Fibroblast of skin of right quadriceps (primary cell): ENCODE measurements around the gene RAB3C.
A peak's percentile ranks its signal among the peaks of the same experiment; 100 is the strongest.

Experiments used
- DNase-seq: peaks from one replicate; pipeline ENCODE4 v3.0.0-alpha.2; 2013

The RAB3C gene

DNA sequence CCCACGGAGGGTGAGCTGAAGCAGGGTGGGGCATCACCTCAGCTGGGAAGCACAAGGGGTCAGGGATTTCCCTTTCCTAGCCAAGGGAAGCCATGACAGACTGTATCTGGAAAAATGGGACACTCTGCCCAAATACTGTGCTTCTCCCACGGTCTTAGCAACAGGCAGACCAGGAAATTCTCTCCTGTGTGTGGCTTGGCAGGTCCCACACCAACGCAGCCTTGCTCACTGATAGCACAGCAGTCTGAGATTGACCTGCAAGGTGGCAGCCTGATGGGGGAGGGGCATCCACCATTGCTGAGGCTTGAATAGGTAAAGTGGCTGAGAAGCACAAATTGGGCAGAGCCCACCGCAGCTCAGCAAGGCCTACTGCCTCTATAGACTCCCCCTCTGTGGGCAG lies 23.2 kb downstream of the RAB3C start:
- DNase-seq = no peak

DNA sequence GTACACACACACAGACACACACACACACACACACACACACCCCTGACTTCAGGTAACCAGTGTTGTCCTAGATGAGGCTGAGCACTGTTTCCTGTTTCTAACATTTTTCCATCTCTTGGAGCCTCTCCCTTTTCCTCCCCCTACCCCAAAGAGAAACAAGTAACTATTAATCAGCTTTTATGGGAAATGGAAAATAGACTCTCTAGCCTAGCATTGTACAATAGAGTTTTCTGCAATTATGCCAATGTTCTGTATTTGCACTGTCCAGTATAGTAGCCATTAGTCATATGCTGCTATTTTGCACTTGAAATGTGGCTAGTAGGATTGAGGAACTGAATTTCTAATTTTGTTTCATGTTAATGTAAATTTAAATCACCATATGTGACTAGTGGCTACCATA lies 33.1 kb downstream of the RAB3C start:
- DNase-seq = no peak

DNA sequence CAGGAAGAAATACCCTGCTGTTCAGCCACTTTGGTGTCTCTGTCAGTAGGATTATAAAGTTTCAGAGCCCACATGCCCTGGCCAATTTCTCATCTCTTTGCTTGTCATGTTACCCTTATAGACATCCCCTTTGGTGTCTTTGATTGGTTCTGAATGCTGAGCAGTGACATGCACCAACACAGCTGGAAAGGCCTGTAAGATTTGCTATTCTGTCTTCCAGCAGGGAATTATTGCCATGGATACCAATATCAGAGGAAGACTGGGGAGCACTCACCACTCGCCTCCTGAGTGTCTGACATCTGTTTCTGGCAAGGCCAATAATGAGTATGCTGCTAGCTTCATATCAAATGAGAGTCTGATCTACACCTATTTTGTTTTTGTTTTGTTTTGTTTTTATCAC lies 34.4 kb downstream of the RAB3C start:
- DNase-seq = no peak

DNA sequence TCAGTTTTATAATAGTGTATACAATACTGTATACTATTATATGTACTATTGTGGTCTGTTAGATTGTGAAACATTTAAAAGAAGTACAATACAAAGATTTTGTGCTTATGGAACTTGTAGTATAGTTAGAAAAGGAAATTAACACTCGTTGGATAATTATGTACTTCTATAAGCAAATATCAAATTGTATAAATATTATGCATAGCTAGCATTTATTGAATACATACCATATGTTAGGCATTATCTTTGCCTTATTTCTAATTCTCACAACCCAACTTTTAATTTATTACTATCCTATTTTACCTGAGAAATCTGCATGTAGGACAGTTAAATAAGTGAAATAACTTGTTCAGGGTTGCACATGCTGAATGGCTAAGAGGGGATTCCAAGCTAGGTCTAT lies 37.5 kb downstream of the RAB3C start:
- no peak for DNase-seq

DNA sequence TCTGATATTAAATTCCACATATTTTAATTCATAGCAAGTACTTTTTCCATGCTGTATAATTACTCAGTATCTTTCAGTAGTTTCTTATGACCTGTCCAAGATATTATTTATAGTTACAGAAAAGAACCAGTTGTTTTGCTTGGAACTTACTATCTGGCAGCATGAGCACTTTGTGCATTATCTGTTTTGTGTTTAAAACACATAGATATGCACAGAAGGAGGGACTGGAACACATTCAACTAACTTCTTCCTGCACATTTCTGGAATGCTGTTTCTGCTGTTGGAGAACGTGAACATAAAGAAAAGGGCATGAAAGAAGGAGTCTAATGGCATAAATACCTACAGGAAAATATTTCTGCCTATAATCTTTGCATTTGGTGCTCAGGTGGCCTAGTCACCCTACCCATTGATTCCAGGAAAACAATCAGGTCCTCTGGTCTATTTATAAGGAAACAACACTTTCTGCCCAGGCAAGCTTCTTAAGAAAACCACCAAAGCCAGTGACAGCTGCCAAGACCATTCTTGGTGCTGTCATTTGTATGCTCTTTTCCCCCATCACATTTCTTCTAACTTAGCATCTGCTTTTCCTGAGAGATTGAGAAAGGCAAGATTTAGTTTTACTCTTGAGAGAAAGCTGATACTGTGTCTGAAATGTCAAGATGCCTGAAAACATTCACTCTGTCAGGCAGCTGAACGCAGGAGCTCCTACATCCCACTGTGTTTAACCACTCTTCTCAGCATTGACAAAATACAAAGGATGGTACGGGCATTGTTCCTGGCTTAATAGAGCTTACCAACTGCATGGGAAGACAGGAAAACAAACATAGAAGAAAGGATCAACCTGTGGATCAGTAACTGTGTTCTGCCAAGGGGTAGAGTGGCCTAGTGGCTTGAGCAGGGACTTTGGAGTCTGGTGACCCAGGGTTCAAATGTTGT lies 40.3 kb downstream of the RAB3C start:
- no peak for DNase-seq

DNA sequence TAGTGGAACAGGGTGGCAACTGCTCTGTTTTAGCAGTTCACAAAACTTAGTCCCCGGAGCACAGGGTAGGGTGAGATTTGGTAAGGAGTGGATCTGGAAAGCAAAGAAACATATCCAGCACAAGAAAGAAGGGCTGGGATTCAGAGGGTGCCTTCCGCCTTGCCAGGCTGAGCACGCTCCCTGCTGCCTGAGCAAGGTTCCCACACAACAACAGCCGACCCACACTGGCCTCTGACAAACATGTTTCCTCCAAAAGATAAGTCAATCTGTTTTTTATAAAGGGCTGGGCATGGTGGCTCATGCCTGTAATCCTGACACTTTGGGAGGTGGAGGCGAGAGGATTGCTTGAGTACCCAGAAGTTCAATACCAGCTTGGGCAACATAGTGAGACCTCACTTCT lies 45.8 kb downstream of the RAB3C start:
- no peak for DNase-seq

DNA sequence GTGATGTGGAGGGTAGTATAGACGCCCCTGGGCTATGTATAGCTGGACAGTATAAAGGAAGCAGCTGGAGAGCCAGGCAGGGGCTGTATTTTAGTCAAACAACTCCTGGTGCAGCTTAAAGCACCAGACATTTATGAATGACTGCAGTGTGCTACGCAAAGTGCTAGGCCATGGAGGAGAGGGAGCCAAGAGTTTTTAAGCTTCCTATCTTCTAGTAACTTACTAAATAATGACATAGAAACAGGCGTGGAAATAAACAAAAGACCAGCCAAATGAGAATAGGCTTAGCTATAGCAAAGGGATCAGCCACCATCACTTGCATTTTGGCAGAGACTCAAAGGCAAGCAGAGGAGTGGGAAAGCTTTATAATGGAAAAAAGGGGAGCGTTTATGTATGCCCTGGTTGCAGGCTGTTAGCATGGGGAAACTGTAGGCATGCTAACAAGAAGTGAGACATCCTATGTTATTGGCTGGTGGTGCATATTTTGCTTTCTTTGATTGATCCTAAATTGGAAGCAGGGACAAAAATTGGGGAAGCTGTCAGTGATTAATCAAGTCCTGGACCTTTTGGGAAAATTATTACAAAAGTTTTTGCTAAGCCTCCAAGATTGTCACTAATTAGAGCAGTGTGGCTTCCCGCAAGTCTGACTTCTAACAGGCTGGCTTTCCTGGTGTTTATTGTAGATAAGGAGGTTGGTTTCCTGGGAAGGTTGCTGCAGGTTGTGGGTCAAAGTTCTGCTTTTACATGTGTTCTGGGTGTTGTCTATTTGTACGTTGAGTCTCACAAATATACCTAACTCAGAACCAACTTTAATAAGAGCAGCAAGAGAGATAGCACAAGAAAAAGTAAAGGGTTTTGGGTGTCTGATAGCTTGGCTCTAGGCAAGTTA lies 46.6 kb downstream of the RAB3C start:
- DNase-seq = no peak

DNA sequence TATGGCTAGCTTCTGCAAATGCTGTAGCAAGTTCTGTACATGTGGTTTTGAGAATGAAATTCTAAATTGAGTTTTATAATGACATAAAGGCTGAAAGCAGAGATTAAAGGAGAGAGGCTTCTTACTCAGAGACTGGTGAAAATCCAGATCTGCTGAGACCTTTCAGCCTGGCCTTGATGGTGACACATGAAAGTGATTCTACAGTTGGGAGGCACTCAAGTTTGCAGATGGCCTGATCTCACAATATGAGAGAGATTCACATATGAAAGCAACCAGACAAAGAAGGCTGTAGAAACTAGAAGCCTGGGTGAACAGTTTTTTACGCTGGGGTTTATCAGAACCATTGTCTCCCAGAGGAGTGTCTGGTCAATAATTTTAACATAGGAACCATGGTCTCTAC lies 49.0 kb downstream of the RAB3C start:
- DNase-seq = no peak

DNA sequence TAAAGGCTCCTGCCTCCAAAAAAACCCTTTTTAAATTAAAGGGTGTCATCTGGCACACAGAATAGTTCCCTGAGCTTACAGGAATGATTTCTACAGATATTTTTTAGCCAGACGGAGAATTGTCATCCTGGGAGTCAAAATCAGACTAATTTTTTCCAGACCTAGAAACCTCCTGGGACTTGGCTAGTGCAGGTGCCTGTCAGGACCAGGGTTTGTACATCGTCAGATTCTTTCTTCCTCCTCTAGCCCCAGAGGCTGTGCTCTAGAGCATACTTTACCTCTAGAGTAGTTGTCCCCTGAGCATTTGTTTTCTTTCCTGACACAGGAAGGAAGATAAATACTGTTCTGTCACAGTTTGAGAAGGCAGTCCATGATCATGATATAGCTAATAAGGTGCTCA lies 52.5 kb downstream of the RAB3C start:
- DNase-seq = no peak

DNA sequence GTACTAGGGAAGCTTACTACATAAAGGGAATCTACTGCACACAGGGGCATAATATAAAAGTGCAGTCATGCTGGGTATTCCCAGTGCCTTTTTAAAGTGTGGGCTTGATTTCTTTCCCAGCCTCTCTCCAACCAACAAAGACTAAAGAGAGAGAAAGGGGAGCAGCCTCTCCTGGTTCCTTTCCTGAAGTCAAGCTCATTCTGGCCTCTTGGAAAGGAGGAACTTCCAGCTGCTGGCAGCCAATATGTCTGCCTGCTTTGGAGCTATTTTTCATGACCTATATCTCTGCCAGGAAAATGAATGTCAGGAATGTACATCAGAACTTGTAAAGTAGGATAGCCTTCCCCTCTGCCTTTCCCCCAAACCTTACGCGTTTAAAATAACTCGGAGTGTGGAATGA lies 57.1 kb downstream of the RAB3C start:
- no peak for DNase-seq

DNA sequence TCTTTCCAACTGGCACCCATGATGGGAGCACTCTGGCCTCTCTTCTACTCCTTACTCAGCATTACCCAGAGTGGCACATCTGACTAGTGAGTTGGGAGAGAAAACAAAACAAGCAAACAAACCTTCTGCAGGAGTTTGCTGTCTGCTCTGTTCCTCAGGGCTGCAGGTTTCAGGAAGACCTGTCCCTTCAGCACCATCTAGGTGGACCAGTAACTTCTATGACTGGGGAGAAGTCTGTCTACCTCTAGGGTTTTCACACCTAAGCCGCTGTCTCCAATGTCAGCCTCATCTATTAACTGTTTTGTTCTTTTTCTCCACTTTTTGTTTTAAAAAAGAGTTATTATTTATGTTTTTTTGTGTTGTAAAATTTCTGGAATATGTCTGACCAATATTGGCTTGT lies 58.7 kb downstream of the RAB3C start:
- DNase-seq = no peak

DNA sequence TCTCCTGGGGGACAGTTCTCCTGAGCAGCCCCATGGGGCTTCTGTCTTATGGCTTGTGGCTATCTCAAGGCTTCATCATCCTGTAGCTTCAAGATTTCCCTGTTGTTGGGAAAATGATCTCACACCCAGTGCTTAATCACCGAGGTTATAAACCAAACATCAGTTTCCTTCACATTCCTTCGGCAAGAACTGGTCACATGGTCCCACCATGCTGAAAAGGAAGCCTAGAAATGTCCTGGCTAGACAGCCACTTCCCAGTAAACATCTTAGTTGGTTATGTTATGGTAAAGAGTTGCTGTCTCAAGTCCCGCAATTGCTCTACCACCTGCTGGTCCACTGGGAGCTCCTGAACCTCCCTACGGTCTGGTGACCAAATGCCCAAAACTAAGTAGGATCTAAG lies 66.0 kb downstream of the RAB3C start:
- peak; percentile 14 for DNase-seq

DNA sequence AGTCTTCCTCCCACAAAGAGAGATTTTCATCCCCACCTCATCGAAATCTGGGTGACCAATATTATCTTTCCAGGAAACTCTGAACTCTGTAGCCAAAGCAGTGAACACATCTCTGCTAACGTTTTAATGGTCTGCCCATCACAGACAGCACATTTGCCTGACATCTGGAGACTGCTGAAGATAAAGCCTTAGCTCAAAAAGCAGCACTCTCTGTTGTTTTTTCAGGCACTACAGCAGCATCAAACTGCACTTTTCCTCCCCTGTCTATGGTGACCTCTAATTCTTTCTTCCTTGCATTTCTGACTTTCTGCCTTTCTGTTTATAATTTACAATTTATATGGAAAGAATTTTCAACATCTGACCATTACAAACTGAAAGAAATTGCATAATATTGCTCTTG lies 66.8 kb downstream of the RAB3C start:
- no peak for DNase-seq

DNA sequence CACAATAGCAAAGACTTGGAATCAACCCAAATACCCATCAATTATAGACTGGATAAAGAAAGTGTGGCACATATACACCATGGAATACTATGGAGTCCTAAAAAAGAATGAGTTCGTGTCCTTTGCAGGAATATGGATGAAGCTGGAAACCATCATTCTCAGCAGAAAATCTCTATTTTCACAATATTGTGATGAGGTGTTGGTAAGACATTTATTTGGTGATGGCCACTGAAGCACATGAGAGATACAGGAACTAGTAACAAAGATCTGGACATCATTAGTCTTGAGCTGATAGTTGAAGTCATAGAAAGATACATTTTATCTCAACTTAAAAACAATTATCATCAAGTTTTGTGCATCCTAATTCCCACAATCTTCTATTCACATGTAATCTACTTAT lies 70.6 kb downstream of the RAB3C start:
- DNase-seq = no peak

DNA sequence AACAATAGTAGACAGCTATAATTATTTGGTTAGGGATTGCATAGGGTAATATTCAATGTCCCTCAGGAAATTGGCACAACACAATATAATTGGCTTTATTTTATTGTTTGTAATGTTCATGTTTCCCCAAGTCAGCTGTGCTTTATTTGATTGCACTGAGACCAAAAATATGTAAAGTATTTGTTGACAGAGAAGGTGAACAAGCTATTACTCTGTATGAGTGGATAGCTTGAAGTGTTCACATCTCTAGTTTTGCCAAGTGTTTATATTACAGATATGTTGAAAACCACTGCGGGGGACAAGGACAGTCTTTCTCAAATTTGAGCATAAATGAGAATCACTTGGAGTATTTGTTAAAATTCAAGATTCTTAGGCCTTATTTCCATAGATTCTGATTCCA lies 83.3 kb downstream of the RAB3C start:
- peak; percentile 1 for DNase-seq

DNA sequence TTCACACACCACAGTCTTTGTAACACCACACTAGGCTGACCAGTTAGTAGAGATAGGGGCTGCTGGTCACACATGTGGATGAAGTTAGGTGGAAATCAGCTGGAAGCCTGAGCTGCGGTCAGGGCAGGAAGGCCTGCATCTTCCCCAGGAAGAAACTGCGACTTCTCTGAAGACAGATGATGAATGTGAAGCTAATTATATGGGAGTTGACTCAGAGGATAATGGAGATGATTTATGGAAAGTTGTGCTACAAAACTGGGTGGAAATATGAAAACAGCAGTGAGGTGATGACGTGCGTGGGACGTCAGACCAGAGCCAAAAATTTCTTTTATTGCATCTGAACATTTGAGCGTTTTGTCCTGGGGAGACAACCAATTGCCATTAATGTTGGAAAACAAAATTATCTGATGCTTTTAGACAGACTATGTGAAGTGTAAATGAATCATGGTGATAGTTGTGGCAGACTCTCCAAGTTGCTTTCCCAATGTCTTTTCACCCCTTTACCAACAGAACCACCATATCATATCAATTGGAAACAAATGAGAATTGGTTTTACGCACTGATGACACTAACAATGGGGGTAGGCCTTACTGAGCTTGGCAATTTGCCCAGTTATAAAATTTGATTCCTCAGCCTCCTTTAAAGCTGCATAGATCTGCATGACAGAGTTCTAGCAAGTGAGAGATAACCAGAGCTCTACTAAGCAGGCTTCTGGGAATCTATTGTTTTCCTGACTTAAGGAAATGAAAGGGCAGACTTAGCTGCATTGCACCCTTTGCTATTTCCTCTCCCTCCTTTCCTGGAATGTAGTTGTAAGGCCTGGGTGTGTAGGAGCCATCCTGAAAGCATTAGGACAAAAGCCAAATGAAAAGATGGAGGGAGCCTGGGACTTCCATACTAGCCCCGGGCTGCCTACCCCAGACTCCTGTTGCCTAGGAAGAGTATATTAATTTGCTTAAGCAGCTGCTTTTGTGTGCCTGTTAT lies 84.0 kb downstream of the RAB3C start:
- DNase-seq = peak; percentile 55

DNA sequence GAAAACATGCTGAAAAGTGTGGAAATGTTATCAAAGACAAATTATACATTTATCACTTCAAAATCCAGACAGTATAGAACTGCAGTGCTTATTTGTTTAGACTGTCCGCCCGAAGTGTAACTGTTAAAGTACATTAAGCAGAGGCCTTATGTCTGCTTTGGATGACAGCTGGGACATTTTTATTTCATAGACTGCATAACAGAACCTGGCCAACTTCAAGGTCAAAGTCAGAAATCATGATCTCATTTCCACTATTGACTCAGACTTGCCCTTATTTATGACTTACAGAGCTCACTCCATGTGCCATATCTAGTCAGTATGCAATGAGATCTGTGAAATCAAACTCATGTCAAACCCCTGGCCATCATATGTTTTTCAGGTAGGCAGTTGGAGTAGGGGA lies 87.7 kb downstream of the RAB3C start:
- DNase-seq = no peak

DNA sequence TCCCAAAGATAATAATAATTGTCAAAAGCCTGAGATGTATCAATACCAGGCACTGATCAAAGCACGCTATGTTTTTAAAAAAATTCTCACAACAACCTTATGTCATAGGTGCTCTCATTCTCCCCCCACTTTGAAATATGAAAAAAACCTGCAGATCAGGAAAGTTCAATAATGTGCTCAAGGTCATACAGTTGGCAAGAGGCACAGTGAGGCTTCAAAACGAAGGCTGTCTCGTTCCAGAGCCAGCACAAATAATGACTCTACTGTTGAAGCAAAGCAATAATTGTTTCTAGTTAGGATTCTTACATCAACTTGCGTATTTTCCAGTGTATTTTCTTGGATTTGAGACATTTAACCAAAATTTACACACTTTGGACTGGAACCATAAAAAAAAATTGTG lies 88.3 kb downstream of the RAB3C start:
- no peak for DNase-seq

DNA sequence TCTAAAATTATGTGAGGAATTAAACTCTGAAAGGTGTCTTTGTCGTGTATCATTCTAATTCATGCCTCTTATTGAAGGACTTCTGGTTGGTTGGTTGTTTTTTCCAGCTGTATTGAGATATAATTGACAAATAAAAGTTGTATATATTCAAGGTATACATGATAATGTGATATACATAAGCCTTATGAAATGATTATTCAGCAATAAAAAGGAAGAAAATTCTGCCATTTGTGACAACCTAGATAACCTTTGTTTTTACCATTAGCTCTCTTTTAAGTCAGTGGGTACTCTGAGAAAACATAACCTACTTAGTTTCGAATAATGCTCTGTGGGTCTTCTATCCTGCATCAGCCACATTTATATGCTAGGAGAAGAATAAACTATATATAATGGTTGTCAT lies 89.6 kb downstream of the RAB3C start:
- DNase-seq = no peak

DNA sequence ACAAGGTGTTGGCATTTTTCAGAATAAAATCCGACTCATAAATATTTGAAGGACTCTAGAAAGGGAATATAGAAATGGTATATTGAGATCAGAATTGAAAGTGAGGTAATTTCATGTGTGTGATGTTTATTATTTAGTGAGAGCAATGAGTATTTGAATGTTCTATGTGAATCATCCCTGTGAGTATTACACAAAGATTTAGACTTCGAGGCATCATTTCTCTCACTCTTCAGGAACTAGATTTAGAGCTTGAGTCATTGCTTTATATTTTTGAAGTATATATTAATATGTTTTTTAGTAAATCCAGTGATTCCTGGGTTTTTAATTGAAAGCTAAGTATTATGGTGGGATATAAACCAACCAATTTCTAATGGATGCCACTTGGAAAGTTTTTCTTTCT lies 91.2 kb downstream of the RAB3C start:
- DNase-seq = no peak

DNA sequence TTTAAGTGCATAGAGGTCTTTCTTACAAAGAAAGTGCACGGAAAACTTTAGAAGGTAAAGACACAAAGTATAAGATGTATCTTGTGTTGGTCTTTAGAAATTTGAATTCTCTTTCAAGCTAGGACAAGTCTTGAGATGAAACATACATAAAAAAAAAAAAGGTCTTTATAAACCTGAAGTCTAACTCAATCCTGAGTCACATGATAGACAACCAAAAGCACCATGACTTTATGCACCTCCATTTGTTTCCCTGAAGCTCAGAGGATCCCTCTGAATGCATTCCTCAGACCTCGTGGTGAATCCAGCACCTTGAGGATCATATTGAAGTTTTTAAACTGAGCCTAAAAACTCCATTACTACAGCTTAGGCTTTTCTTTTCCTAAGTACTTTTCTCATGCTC lies 91.8 kb downstream of the RAB3C start:
- no peak for DNase-seq

DNA sequence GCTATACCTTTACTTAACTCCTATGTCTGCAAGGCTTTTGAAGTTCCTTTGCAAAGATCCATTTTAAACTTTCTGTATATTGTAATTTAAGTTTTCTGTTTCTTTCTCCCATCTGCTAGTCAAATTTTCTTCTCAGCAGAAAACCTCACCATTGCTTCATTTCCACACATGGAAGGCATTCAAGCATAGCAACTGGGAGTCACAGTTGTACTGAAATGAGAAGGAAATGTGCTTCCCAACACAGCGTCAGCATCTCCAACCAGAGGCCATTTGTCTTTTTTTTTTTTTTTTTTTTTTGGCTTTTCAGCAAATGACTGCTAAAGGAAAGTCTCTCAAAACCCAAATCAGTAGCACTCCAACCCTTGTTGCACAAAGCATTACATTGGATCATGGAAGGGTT lies 92.5 kb downstream of the RAB3C start:
- DNase-seq = no peak

DNA sequence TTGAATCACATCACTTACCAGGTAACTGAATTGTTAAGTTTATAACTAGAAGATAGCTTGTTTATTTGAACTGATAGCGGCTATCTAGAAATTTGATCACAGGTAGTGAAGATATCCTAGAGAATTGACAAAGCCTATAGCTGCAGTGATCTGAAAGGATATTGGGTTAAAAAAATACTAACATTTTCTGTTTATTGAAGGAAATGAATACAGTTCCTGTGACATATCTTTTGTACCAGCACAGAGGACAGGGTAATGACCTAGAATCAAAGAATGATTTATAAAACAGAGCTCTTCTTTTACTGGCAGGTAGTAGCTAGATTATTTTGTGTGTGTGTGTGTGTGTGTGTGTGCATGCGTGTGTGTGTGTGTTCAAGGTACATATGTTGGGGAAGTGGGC lies 94.8 kb downstream of the RAB3C start:
- DNase-seq = no peak
